ENCODE results near the gene EXT2.

DNA sequence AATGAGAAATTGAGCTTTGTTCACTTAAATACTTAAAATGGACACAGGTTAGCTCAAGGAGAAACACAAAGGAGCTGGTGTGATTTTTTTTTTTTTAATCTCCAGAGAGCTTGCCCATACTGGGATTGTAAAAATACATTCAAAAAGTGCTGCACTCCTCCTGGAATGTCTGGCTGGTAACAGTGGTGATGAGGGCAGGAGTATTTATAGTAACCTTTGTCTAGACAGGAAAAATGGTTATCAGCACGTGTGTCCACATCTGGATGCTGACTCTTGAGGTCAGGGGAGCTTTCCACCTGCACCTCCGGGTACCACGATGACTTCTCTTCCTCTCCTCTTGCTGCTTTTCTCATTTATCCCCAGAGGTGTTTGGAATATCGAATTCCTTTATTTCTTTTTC is 30.1 kb downstream of the EXT2 start:
- no peak for TF ChIP-seq SRF (IDR thresholded peaks at IDR 0.05; ENCODE audit: low read depth, low read length)
- TF ChIP-seq ZNF121 (CRISPR knock-in tag; IDR thresholded peaks at IDR 0.05) = no peak
- TF ChIP-seq PHF21A (CRISPR knock-in tag; IDR thresholded peaks at IDR 0.05) = no peak
